Measurements from ENCODE around the gene GPR101.

- TF ChIP-seq SUZ12 (IDR thresholded peaks at IDR 0.05) (no peak), CTBP1 (IDR thresholded peaks at IDR 0.05; ENCODE audit: borderline replicate concordance) (no peak), FOXM1 (IDR thresholded peaks at IDR 0.05; ENCODE audit: borderline replicate concordance) (no peak), BHLHE40 (IDR thresholded peaks at IDR 0.05; ENCODE audit: borderline replicate concordance) (no peak), NFRKB (IDR thresholded peaks at IDR 0.05) (no peak), SP1 (IDR thresholded peaks at IDR 0.05) (no peak), PKNOX1 (IDR thresholded peaks at IDR 0.05) (no peak), HDGF (IDR thresholded peaks at IDR 0.05; ENCODE audit: borderline replicate concordance) (no peak), TARDBP (IDR thresholded peaks at IDR 0.05) (no peak), ELF4 (IDR thresholded peaks at IDR 0.05) (no peak), ZNF384 (IDR thresholded peaks at IDR 0.05) (no peak)
These were observed 2.8 kb downstream of the GPR101 start for GRCh38 chrX:137031039-137031438.

All from HEK293T (cell line).